Suppressor macrophage treated with lipopolysaccharide for 1 hour (primary cell): ENCODE data around the gene PTPRN2.
"Not testable (repeated sequence)": the region's sequence is repeated elsewhere in the genome, so short reads cannot be mapped to it uniquely, and the experiment has no call there.

Source experiments
- DNase-seq, 3 donors: peaks; one replicate each; pipeline ENCODE4 v3.0.0-alpha.2; 2020 to 2022

Gene PTPRN2

GRCh38 chr7:158396982-158397862, 190.4 kb downstream of the PTPRN2 start:
- no peak for DNase-seq

- DNase-seq: no peak
Measured at GRCh38 chr7:158396301-158396905, 191.2 kb downstream of the PTPRN2 start.

- no peak for DNase-seq
Measured at GRCh38 chr7:158395780-158396278, 191.8 kb downstream of the PTPRN2 start.

- DNase-seq: no peak
Measured at GRCh38 chr7:158395349-158395748, 192.3 kb downstream of the PTPRN2 start.

DNA sequence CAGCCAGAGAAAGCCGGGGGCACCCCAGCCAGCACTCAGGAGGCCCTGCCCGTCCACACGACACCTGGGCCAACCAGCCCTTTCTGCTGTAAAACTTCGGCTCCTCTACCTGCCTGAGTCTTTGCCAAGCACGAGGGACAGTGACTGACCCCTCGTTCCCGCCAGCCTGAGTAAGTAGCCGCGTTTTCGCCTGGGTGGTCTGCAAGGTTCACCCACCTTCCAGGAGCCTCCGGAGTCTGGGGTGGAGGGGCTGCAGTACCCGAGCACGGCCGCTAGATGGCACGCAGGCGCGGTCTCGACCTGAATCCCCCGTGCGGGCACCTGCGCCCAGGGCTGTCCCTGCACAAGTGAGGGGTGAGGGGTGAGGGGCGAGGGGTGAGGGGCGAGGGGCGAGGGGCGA, 192.7 kb downstream of the PTPRN2 start:
- DNase-seq: peak in 1 of 3 donors; percentile 29

DNA sequence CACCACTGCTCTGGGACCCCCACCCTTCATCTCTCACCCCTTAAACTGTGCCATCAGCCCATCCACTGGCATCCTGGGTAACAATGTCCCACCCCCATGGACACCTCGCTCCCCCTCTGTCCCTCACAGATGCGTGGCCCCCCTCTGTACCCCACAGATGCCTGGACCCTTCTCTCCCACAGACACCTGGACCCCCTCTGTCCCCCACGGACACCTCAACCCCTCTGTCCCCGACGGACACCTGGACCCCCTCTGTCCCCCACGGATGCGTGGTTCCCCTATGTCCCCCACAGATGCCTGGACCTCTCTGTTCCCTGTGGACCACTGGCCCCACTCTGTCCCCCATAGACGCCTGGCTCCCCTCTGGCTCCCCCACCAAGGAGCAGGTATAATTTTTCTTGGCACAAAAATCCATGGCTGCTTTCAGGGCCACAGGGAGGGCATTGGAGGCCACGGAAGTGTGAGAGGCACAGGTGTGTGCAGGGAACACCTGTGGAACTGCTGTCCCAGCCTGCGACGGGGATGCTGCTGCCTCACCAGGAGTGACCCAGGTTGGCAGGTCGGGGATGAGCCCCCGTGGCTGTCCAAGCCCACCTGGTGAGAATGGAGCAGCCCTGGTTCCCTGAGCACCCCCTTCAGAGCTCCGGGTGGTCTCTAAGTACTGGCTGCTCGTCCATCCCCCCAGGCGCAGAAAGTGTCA, 193.5 kb downstream of the PTPRN2 start:
- DNase-seq: no peak

GRCh38 chr7:158392251-158392650, 195.4 kb downstream of the PTPRN2 start:
- DNase-seq: no peak

DNA sequence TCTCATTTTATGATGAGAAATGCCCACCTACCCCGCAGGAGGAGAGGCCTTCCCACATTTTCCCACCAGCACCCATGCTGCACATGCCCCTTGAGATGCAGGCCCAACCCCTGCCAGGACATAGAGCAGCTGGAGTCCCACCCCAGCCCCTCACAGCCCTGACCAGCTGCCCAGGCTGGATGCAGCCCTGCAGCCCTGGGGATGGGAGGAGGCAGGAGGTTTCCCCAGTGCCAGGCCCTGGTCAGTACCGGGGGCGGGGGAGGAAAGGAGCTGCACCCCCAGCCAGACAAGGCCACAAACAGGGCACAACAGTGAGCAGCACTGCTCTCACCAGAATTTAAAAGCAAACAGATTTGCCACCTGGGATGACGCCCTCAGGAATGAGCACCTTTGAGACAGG, 196.1 kb downstream of the PTPRN2 start:
- DNase-seq: no peak

GRCh38 chr7:158391141-158391540, 196.5 kb downstream of the PTPRN2 start:
- no peak for DNase-seq

- DNase-seq: no peak
Measured at GRCh38 chr7:158390460-158390859, 197.2 kb downstream of the PTPRN2 start.

DNA sequence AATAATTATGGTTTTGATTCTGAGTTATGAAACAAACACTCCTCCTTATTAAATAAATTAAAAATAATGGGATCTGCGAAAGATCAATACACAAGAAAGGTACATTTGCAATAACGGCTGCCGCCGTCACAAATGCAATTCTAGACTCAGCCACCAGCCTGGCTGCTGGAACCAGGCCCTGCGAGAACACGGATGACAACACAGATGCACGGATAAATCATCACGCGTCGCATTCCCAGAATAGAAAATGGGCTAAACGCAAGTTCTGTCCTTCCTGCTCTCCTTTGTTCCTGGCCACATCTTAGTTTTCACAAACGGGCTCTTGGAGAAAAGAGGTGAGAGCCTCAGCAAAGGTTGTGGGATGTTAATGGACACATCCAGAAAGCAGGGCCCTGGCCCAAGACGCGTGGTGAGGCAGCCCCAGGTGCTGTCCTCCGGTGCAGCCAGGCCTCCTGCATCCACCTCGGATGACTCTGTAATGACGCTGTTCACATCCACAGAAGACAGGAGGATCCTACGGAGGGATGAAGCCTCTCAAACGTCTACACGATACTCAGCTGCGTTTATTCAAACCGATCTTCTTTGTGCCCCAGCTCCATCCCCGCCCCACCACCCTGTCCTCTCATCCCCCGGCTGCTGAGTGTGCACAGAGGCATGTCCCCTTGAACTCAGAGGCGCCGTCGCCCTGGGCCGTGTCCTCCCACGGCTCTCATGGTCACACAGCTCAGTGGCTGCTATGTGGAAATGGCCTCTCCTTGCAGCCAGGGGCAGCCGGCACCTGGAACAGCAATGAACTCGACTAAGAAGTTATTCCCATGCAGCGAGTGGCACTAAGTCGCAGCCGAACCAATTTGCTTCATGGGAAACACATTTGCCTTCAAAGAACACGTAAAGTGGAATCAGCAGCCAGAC, 197.9 kb downstream of the PTPRN2 start:
- DNase-seq: no peak

DNA sequence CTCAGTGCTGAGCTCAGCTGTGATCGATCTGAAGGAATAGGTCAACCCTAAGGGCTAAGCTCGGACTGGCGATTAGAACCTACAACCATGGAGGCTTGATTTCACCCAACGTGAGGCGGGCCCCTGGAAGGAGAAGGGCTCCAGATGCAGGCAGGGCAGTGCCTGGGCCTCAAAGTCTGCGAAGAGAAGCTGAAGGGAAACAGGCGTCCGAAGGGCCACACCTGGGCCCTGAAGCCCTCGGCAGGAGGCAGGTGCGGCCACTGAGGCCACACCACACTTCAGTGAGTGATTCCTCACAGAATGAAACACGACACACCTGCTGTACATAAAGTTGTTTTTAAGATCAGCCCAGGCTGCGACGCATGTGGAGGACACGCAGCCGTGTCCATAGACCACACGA, 198.7 kb downstream of the PTPRN2 start:
- no peak for DNase-seq

GRCh38 chr7:158388072-158388471, 199.6 kb downstream of the PTPRN2 start:
- DNase-seq: no peak

DNA sequence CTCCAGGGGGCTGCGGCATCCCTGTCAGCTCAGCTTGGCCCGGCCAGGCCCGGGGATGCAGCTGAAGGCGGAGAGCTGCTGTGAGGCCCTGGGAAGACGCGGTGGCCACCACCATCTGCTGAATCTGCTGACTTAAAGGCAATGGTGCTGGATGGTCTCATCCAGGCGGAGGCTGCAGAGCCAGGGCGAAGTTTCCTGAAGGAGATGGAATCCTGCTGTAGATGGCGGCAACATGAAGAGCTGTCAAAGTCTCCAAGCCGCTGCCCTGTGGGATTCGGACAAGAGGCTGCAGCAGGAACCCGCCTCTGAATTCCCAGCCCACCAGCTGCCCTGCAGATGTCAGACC, 200.1 kb downstream of the PTPRN2 start:
- no peak for DNase-seq

DNA sequence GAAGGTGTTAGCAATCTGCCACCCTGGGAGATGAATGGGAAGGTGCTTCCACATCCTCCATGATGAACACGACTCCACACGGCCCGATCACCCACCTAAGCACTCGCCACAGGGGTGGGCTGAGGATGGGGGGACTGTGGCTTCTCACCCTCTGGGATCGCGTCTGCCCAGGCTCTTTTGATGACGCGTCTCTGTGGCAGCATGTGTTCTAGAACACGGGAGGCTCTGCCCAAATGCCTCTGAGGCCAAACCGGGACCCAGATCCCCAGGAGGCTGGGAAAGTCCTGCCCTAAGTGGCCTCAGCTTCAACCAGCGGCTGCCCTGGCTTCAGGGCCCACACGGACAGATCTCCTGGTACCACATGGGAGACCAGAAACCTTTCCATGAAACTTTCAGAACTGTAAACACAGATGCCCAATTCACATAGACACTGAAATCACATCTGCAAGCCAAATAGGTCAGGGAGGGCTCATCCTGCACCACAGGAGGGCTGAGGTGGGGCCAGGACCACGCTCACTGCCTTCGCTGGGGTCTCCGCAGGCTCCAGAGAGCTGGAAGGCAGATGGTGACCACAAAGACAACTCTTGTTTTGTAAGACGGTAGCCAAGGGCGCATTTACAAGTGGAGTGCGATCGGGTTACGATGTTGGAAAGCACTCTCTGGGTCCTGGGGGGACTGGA, 200.6 kb downstream of the PTPRN2 start:
- no peak for DNase-seq

DNA sequence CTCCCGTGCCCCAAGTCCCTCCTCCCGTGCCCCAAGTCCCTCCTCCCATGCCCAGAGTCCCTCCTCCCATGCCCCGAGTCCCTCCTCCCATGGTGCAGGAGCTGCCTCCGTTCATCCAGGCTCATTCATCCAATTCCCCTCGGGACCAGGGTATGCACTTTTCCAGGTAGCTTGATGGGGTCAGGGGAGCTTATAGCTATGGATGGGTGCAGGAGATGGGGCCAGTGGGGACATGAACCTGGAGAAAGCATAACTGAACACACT, 201.3 kb downstream of the PTPRN2 start:
- no peak for DNase-seq

DNA sequence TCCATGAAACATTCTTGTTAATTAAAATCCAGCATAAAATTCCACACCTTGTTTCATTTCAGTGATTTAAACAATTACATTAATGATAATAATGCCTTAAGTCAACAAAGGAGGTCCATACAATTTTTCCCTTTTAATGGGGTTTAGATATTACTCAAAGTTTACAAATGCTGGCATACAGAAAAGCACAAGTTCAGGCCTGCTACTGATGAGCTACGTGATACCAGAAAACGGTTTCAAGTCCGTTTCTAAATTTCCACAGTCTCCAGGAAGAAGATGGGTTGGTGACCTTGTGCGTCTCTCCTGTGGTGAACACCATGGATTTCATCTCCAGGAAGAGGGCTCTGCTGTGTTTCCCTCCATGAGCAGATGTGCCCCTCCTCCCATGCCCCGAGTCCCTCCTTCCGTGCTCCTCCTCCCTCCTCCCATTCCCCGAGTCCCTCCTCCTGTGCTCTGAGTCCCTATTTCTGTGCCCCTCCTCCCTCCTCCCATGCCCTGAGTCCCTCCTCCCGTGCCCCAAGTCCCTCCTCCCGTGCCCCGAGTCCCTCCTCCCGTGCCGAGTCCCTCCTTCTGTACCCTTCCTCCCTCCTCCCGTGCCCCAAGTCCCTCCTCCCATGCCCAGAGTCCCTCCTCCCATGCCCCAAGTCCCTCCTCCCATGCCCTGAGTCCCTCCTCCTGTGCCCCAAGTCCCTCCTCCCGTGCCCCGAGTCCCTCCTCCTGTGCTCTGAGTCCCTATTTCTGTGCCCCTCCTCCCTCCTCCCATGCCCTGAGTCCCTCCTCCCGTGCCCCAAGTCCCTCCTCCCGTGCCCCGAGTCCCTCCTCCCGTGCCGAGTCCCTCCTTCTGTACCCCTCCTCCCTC, 201.9 kb downstream of the PTPRN2 start:
- DNase-seq: not testable (repeated sequence)

- no peak for DNase-seq
Measured at GRCh38 chr7:158384746-158385145, 202.9 kb downstream of the PTPRN2 start.

DNA sequence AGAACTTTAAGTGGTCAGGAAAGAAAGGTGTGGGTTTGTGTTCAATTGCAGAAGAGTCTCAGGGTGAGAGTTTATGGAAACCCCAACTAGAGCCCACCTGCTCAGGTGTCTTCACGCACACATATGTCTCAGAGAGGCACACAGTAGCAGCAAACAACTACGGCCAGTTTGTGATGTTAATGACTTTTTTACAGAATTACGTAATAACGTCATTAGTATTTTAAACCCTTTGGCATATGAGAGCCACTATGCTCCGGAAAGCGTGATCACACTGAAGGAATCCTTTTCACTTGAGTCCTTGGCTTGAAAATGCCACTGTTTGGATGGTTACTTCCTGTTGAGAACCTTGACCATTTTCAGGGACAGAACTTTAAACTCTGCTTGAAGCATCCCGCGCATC, 204.0 kb downstream of the PTPRN2 start:
- DNase-seq: no peak

GRCh38 chr7:158382363-158383254, 205.0 kb downstream of the PTPRN2 start:
- DNase-seq: no peak
